GM18519 (cell line): ENCODE measurements around the gene TLX2.

Experiments used
- ATAC-seq: cut with Tn5 transposase; IDR thresholded peaks from one replicate; pipeline ENCODE4 v1.9.1; 2021; ENCODE audit warnings: mild to moderate bottlenecking, moderate library complexity; ENCODE audit not compliant: unreplicated experiment, low FRiP score

TLX2 gene

DNA sequence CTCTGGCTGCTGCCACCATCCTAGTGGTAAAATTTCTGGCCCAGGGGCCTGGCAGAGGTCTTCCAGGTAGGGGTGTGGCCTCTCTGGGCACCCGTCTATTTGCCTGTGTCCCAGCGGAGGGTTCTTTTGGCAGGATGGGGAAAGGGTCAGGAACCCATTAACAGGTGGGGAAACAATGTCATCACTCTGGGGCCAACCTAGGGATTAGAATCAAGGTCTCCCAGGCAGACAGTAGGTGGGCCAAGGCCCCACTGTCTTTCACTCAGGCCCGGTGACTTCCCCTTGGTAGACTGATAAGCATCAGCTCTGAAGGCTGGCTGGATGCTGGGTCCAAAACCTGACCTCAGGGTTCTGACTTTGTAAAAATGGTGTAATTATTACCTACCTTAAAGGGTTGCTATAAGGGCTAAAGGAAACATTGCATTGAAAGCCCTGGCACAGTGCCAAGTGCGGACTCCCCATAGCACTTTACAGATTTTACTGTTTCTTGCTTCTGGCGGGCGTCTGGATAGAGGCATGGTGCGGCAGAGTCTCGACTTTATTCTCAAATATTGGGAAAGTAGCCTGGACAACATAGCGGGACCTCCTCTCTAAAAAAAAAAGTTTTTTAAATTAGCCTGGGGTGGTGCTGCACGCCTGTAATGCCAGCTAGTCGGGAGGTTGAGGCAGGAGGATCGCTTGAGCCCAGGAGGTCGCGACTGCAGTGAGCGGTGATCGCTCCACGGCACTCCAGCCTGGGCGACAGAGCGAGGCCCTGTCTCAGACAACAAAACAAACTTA is 17.1 kb upstream of the TLX2 start:
- no peak for ATAC-seq

DNA sequence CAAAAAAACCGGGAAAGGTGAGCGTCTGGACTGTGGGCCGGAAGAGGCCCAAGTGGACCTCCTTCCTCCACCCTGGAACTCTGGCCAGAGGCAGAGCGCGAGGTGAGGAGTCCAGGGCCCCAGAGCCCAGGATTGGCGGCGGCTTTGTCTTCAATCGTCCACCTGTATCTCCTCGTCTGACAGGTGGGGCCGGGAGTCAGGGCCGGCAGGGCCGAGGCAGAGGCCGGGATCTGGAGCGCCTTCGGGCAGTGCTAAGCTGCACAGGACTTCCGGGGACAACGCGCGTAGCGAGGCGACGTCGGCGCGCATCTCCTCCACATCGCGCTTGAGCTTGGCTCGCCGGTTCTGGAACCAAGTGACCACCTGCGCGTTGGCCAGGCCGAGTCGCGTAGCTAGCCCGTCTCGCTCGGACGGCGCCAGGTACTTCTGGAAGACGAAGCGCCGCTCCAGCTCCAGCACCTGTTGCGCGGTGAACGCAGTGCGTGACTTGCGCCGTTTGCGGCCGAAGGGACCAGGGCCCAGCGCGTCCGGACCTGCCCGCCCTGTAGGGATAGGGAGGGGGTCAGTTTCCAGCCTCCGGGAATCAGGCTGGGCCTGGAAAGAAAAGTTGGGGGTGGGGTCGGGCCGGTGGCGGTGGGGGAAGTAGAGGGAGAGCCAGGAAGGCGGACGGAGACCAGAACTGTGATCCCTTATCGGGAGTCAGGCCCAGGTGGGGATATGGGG is 16.3 kb upstream of the TLX2 start:
- no peak for ATAC-seq

DNA sequence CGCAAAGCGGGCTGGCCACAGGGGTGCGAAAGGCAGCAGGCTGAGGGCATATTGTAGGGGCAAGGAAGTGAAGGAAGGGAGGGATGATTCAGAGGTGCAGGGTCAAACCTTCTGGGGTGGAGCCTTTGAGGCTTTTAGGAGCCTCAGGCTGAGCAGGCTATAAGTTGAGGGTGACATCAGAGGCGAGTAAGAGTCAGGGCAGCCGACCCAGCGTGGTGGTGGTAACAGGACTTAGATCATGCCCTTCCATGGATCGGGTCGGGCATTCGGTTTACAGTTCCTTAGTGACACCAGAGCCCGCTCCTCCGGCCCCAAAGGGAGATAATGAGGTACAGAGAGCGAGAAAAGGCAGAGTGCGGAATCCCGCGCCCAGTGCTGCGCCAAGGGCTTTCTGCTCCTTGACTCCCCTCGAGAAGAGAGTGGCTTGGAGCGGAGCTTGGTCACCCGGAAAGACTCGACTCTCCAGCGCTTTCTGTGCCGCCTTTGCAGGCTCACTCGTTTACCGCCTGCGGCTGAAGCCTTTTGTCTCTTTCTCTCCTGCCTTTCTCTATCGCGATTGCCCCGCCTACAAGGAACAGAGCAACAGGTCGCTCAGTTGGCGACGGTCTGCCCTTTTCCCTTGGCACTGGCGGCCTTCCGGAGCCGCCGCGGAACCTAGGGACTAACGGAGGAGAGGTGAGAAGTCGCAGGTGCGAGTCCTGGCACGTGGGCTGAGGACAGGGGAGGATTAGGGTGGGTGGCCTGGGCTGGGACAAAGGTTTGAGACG is 15.6 kb upstream of the TLX2 start:
- ATAC-seq = no peak

DNA sequence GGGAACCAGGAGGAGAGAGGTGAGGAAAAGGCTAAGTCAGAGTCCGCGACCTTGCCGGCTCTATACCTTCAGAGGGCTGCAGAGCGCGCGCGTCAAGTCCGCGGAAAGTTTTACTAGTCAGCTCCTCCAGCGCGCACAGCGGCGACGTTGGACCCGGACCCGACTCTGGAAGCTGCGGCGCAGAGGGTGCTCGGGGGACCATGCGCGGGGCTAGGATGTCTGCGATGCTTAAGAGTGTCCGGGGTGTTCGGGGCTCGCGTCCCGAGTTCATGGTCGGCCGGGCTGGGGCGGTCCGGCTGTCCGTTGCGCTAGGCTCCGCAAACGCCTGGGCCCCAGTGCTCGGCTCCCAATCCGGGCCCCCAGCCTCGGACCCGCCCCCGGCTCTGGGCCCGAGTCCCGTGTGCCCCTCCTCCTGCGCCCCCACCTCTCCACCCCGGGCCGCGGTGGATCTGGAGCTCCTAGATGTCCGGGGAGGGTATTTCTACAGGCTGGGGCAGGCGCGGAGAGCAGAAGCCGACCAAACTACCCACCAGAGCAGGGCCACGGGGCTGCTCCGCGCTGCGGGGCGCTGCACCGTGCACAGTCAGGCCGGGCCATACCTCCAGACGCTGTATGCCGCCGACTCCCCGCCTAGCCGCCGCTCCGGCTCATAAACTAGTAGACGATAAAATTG is 14.8 kb upstream of the TLX2 start, which contains the start of gene LBX2:
TSS of gene LBX2 (minus strand) at position 337 of the 673 bp plus-strand sequence. CDS start at position 271, 66 bp downstream.
- ATAC-seq = no peak

DNA sequence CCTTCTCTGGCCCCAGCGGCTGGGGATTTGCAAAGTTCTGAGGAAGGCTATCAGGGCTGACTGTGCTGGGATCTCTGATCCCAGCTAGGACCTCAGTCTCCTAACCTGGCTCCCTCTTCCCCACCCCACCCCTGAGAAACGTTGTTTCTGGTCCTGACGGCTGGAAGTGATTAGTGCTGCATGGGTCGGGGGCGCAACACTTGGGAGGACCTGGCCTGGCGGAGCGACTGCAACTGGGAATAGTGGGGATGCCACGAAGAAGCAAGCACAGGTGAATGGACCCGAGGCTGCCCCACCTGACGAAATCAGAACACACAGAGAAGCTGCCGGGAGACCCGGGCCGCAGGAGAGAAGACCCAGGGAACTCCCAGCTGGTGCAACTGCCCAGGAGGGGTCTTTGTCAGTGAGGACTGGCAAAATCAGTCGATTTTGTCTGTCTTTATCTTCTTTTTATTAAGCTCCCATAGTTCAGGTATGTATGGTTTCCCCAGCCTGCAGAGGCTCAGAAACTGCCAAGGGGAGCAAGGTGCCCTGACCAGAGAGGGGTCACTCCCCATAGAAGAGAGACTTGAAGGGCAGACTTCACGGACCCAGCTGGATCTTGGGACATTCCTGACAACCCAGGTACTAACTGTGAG is 14.2 kb upstream of the TLX2 start:
- no peak for ATAC-seq

DNA sequence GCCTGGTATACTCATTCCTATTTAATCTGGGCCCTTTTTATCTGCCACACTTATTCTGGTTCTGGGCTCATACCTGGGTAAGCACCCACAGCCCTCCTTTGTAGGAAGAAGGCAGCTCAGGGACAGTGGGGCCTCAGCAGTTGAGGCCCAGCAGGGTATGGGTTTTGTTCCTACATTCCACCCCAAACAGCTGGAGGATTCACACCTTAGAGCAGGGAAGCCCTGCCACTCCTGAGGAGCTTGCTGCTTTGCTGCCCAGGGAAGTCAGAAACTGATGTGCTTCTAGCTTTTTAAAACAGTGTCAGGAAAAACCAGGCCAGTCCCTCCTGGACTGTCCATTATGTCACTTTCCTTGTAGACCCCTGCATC is 13.7 kb upstream of the TLX2 start:
- no peak for ATAC-seq

DNA sequence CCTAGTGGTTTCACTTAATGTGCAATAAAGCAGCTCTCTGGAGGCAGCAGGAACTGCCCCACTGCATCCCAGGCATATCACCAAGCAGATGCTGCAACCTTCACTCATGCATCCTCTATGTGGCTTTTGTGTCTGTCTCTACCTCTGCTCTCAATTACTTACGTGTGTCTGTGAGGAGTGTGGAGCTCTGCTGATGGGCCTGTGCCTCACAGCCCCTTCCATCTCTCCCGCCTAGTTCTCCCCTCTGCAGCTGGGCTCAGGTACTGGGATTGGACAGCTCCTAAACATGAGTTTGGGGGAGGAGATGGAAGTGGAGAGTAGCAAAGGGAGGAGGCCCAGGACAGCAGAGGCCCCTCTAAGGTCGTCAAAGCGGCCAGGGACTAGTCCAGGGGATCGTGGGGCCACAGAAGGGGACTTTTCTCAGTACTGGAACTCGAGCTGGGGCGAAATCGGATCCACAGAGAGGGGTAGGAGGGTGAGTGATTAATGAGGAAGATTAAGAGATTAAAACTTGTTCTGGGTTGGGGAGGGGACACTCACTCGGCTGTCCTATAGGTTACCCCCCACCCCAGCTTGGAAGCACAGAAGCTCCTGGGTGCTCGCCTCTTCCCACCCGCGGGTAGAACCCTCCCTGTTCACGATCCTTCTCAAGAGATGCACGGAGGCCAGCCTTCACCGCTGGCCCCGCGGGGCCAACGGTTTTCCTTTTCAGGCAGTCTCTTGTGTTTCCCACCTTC is 12.7 kb upstream of the TLX2 start:
- ATAC-seq = no peak

DNA sequence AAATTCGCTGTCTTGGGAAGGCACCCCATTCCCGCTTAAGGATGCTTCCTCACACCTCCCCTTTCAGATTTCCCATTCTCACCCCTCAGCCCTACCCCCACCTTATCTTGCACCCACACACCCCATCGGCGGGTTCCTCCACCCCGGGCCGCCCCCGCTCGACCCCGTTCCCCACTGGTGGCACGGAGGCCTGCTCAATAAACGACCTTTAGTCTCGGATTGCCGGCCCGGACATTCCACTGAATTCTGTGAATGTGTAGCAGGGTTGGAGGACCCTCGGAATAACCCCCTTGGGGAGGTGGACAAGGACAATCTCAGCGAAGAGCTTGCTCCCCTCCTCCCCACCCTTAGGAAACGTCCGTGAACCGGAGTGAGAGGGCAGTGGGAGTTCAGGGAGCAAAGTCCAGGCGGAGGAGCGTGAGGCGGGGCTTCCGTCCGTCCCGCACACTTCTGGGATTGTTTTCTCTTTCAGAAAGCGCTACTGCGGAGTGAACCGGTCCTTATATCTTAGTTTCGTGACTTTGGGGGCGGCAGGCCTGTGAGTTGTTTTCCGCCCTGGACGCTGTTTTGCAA is 12.0 kb upstream of the TLX2 start:
- no peak for ATAC-seq

DNA sequence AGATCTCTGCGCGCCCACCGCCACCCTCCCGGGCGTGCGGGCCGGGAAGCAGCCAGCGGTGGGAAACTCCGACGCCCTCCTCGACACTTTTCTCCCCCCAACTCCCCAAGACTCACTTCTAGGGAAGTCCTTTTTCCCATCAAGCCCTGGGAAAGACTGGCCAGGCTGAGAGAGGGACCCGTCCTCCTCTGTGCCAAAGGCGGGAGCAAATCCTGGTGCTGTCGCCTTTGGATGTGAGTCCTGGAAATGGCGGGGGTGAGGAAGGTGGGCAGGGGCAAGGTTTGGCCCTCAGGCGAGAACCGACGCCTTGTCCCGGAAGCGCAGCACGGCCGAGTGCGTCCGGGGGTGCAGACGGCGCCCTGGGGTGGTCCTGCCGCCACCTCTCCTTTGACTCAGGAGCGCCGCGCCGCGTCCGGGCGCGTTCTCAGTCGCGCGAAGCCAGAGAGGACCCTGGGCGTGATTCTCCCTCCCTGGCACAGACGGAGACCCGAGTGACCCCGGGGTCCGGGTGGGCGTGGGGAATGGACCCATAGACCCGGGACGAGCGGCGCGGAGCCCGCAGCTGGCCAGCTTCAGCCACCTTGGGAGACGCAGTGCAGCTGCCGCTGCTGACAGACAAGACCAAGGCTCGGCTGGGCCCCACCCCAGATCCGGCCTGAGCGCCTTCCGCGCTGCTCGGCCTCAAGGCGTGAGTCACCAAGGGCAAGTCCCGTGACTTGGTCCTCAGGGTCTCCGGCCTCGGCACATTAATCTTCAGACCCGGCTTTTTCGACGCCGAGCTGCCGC is 11.3 kb upstream of the TLX2 start:
- ATAC-seq = peak; percentile 32

DNA sequence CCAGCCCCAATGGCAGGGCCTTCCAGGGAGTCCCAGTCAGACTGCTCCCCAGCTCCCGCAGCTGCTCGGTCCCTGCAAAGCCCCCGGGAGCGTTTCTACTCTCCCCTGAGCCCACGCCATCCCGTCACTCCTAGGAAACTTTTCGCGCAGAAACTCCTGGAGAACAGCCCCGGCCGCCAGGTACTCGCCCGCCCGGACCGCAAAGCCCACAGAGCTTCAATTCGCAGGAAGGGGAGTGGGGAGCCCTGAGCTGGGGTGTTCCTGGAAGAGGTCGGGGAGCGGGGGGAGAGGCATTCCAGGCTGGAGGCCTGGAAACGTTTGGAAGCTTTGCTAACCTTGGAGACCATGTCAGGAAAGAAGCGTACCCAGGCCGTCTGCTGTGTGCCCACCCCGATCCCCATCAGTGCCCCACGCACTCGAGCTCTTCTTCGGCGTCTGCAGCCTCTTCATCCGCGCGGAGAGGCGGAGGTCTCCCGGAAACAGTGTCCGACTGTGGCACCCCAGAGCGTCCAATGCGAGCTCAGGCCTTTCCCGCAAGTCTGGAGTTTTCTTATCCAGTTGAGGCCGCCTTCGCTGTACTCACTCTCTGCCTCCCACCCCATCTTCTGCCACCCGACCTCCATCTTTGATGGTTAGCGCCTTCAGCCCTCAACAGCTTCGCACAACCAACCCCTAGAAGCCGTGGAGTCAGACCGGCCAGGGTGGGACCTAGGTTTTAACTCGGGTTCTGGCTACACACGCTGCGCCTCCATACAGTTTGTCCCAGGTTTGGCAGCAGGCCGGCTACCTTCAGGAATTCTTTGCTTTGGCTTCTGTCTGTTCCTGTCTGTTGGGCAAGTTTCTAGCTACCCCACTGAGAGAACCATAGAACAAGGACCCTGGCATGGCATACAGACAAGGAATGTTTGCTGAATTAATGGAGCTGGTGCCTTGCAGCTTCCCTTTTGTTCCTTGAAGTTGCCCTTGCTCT is 10.5 kb upstream of the TLX2 start:
- ATAC-seq = no peak

DNA sequence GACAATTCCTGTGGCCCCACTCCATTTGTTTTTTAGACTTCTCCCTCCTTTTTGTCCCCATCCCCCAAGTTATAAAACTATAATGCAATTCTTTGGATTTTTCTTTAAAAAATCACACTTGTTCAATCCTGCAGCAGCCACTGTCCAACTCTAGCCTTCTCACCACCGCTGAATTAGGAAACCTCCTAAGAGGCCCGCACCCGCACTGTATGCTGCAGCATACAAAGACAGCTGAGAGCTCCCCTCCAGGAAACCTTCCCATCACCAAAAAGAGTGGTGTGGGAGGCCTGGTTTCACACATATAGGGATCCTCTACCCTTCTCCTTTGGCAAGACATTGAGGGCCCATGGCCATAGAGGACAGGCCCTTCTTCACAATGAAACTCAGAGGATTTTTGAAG is 9.7 kb upstream of the TLX2 start:
- no peak for ATAC-seq

DNA sequence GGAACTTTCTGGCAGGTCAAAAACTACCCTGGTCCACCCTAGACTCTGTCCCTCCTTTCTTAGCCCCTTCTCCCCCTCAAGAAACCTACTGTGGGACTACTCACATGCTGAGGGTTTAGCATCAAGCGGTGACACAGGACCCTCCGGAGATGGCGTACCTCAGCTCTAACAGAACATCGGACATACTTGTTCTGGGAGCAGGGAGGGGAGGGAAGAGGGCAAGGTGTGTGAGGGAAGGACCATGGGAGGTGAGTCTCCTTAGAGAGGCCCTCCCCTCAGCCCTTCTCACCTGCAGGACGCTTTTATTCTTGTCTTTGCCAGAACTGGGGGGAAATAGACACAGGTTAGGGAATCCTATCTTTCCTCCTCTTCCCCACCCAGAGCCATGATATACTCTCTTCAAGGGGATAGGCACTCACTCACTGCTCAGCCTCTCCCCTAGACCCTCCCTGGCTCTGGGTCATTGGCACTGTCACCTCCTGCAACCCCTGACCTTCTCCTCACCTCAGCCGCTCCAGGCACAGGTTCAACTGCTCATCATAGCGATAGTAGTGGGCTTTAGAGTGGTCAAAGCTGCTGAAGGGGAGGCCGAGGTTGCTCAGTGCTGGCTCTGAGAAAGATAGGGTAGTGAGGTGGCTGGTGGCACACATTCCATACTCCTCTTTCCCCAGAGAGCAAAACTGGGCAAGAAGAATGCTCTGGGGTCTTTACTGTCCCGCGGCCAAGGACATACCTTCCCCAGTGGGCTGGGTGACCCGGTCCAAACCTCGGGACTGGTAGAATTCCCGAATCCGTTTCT is 8.6 kb upstream of the TLX2 start:
- no peak for ATAC-seq

DNA sequence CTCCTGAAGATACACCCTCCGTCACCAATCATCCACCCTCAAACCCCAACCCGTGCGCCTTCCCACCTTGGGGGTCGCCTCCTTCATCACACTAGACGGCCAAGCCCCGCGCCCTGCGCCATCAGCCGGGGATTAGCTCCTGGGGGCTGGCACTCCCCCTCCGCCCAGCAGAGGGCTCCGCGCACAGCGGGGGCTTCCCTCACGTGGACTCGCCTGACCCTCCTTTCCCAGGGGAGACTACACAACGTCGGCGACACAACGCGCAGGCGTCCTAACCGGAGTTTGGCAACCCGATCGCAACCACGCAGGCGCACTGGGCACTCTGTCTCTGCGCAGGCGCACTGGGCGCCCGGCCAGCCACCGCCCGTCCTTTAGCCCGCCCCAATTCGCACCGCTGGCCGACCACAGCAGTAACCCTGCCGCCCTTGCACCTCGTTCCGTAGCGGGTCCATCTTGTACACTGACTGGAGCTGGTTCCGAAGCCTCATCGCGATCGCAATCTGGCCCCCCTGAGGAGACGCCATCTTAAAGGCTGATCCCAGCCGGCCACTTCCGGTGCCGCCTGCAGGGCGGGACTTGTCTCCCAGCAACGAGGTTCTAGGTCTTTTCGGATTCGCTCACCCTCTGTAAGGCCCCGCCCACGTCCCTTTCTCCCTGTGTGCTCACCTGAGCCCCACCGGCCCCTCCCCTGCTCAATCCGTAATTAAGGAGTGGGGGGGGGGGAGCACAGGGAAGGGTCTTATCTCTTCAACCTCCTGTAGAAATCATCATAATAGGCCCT is 6.9 kb upstream of the TLX2 start, which contains the start of gene PCGF1:
TSS of gene PCGF1 (minus strand) at position 551 of the 781 bp plus-strand sequence. CDS start at position 524, 27 bp downstream.
- ATAC-seq = peak; percentile 75

DNA sequence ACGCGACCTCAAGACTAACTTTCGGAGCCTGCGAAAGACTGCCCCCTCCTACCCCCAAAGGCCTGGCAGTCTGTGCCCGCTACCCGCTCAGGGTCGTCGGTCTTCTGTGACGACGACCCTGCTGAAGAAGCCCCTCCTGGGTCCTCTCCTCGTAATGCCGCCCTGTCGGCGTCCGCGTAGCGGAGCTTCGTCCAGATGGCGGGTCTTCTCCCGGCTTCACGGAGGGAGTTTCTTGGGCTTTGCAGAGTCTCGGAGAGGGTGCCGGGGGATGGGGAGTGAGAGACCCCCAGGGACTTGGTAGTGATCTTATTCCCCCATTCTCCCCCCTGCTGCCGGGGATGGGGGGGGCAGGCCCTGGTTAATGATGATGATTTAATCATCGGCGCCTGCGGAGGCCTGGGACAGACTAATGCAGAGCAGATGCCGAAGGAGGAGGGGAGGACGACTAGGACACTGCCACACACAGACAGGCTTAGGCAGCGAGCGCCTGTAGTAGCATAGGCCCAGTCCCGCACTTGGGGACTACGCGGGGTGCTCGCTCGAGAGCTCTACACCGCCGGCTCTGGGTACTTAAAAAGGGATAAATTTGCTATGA is 6.2 kb upstream of the TLX2 start:
- no peak for ATAC-seq

DNA sequence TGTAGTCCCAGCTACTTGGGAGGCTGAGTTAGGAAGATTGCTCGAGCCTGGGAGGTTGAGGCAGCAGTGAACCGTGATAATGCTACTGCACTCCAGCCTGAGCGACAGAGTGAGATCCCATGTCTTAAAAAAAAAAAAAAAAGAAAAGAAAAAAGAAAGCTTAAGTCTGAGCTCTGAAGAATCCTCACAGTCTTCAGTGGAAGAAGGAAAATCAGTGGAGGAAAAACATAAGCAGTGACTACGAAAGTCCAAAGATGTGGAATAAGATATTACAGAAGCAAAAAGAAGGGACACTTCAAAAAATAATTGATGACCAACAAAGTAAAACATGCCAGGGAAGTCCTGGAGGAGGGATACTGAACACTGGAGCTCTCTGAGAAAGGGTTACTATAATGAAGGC is 4.0 kb upstream of the TLX2 start:
- ATAC-seq = no peak
